Vagina (tissue), 2 donors: ENCODE data around the gene MAML2.

Experiments
- POLR2AphosphoS5 ChIP-seq, 2 donors: sonication (generic); formaldehyde crosslinking; IDR thresholded peaks; one replicate each; pipeline ENCODE4 v1.9.0; 2017; ENCODE audit warnings: antibody characterized with exemption in 2 of 2, mild to moderate bottlenecking in 2 of 2, low read depth in 1 of 2; ENCODE audit not compliant: insufficient read depth in 1 of 2
- TF ChIP-seq, protein P1 (sequence below), 3 experiments: fragments of 450-650 bp in 2 of 3; fragments of 200-600 bp in 1 of 3; sonication (generic) in 1 of 3; IDR thresholded peaks; one replicate each; pipeline ENCODE4 v1.5.1; 2017 to 2019; ENCODE audit warnings: antibody characterized with exemption in 3 of 3, mild to moderate bottlenecking in 2 of 3, moderate library complexity in 2 of 3

DNA sequence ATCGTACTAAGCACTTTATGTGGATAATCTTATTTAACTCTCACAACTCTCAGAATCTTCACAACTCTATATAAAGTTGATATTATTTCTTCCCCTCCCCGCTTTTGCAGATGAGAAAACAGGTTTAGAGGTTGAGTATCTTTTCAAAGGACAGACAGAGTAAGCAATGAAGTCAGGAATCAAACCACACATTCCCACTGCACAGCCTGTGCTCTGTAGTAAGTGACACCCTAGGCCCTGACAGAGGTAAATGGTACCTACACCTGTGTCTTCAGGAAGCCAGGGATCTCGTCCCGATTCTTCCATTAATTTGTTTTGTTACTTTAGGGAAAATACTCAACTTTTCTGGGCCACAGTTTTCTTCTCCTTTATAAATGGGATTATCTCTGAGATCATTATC, 246.6 kb downstream of the MAML2 start:
- TF ChIP-seq POLR2AphosphoS5 (IDR thresholded peaks at IDR 0.05; ENCODE audit: insufficient read depth in 1 of 2, low read depth in 1 of 2): no peak
- TF ChIP-seq, protein P1, sequence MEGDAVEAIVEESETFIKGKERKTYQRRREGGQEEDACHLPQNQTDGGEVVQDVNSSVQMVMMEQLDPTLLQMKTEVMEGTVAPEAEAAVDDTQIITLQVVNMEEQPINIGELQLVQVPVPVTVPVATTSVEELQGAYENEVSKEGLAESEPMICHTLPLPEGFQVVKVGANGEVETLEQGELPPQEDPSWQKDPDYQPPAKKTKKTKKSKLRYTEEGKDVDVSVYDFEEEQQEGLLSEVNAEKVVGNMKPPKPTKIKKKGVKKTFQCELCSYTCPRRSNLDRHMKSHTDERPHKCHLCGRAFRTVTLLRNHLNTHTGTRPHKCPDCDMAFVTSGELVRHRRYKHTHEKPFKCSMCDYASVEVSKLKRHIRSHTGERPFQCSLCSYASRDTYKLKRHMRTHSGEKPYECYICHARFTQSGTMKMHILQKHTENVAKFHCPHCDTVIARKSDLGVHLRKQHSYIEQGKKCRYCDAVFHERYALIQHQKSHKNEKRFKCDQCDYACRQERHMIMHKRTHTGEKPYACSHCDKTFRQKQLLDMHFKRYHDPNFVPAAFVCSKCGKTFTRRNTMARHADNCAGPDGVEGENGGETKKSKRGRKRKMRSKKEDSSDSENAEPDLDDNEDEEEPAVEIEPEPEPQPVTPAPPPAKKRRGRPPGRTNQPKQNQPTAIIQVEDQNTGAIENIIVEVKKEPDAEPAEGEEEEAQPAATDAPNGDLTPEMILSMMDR (IDR thresholded peaks at IDR 0.05): no peak
